HEK293 (cell line): Measurements from ENCODE around the gene SNRNP70.

Source experiments
- CTCF ChIP-seq: fragments of 450-650 bp; formaldehyde crosslinking; IDR thresholded peaks from 2 replicates; pipeline ENCODE4 v1.5.1; 2016; ENCODE audit warnings: missing biosample characterization, missing genetic modification characterization
- HIC1 ChIP-seq: fragments of 450-650 bp; formaldehyde crosslinking; IDR thresholded peaks from 2 replicates; pipeline ENCODE4 v1.5.1; 2016; ENCODE audit warnings: missing biosample characterization, missing genetic modification characterization
- KLF7 ChIP-seq: fragments of 450-650 bp; formaldehyde crosslinking; IDR thresholded peaks from 2 replicates; pipeline ENCODE4 v1.5.1; 2016; ENCODE audit warnings: missing biosample characterization, missing genetic modification characterization, borderline replicate concordance
- REST ChIP-seq: fragments of 450-650 bp; formaldehyde crosslinking; IDR thresholded peaks from 2 replicates; pipeline ENCODE4 v1.5.1; 2016; ENCODE audit warnings: missing biosample characterization, missing genetic modification characterization
- ZNF157 ChIP-seq: fragments of 450-650 bp; formaldehyde crosslinking; IDR thresholded peaks from 2 replicates; pipeline ENCODE4 v1.5.1; 2016; ENCODE audit warnings: missing biosample characterization, missing genetic modification characterization
- ZNF423 ChIP-seq: fragments of 450-650 bp; formaldehyde crosslinking; IDR thresholded peaks from 2 replicates; pipeline ENCODE4 v1.5.1; 2016; ENCODE audit warnings: missing biosample characterization, missing genetic modification characterization
- ZNF488 ChIP-seq: fragments of 450-650 bp; formaldehyde crosslinking; IDR thresholded peaks from 2 replicates; pipeline ENCODE4 v1.5.1; 2016; ENCODE audit warnings: missing biosample characterization, missing genetic modification characterization
- ZNF600 ChIP-seq: fragments of 450-650 bp; formaldehyde crosslinking; IDR thresholded peaks from 2 replicates; pipeline ENCODE4 v1.5.1; 2016; ENCODE audit warnings: missing biosample characterization, missing genetic modification characterization

- no peak for TF ChIP-seq KLF7
- TF ChIP-seq ZNF423, result no peak
- no peak for TF ChIP-seq ZNF600 (tag by site-specific recombination)
- TF ChIP-seq REST (tag by site-specific recombination), result no peak
- TF ChIP-seq CTCF (tag by site-specific recombination), result no peak
- TF ChIP-seq HIC1 (tag by site-specific recombination), result no peak
- no peak for TF ChIP-seq ZNF157 (tag by site-specific recombination)
- TF ChIP-seq ZNF488 (tag by site-specific recombination), result no peak
Measured at GRCh38 chr19:49117677-49118564, 32.7 kb downstream of the SNRNP70 start.
